8988T (cell line): ENCODE results near the gene CCNL1.

Experiments
- DNase-seq: peaks from one replicate; pipeline ENCODE4 v3.0.0; 2011

Gene CCNL1

GRCh38 chr3:157101486-157101885 is 58.5 kb downstream of the CCNL1 start:
- DNase-seq: no peak

- DNase-seq: no peak
Observed at GRCh38 chr3:157100608-157101396, 59.1 kb downstream of the CCNL1 start.

- no peak for DNase-seq
Observed at GRCh38 chr3:157100096-157100477, 59.9 kb downstream of the CCNL1 start.

GRCh38 chr3:157099326-157100095 is 60.4 kb downstream of the CCNL1 start:
- no peak for DNase-seq

- no peak for DNase-seq
Observed at GRCh38 chr3:157098823-157099185, 61.1 kb downstream of the CCNL1 start.

GRCh38 chr3:157098121-157098822 is 61.7 kb downstream of the CCNL1 start:
- DNase-seq: no peak
